HEK293 (cell line): ENCODE data around the gene SEC61G.

Experiments used
- CTCF ChIA-PET: fragments of 350-600 bp; formaldehyde crosslinking; extraction: SDS; loops from one replicate; lab custom pipeline; 2021; ENCODE audit warnings: antibody characterized with exemption; lab: Yijun Ruan, JAX
- POLR2A ChIA-PET: fragments of 300-600 bp; formaldehyde crosslinking; extraction: SDS; loops from one replicate; lab custom pipeline; 2020; ENCODE audit warnings: antibody characterized with exemption, inconsistent platforms; lab: Yijun Ruan, JAX
- H3K27ac ChIP-seq: fragments of 200-500 bp; sonication (Bioruptor generic); 2 replicates; pipeline ENCODE4 v1.5.1; 2014; ENCODE audit warnings: low read depth, low read length, control low read depth, inconsistent platforms; ENCODE audit errors: extremely low read depth
- H3K36me3 ChIP-seq, 2 experiments: fragments of 200-500 bp in 1 of 2; sonication (Bioruptor generic) in 1 of 2; 1 replicate in 1 of 2; 2 replicates in 1 of 2; pipeline ENCODE4 v1.5.1; 2014 to 2017; ENCODE audit warnings: inconsistent platforms in 2 of 2, low read length in 2 of 2; ENCODE audit not compliant: control insufficient read depth in 2 of 2, insufficient read depth in 1 of 2
- H3K4me1 ChIP-seq: fragments of 200-500 bp; sonication (Bioruptor generic); 2 replicates; pipeline ENCODE4 v1.5.1; 2014; ENCODE audit warnings: mild to moderate bottlenecking, low read length, inconsistent platforms; ENCODE audit not compliant: control insufficient read depth, insufficient read depth
- H3K4me3 ChIP-seq: 2 replicates; pipeline ENCODE4 v1.5.1; 2011; ENCODE audit warnings: low read depth, mild to moderate bottlenecking, control low read depth, low read length, moderate library complexity
- H3K9me3 ChIP-seq: fragments of 200-500 bp; sonication (Bioruptor generic); 2 replicates; pipeline ENCODE4 v1.5.1; 2014; ENCODE audit warnings: low read depth, low read length, inconsistent platforms; ENCODE audit not compliant: control insufficient read depth, insufficient read depth
- CTCF ChIP-seq: fragments of 450-650 bp; formaldehyde crosslinking; IDR thresholded peaks from 2 replicates; pipeline ENCODE4 v1.5.1; 2016; ENCODE audit warnings: missing biosample characterization, missing genetic modification characterization
- KLF8 ChIP-seq: fragments of 450-650 bp; formaldehyde crosslinking; IDR thresholded peaks from 2 replicates; pipeline ENCODE4 v1.5.1; 2016; ENCODE audit warnings: missing biosample characterization, missing genetic modification characterization
- MEIS1 ChIP-seq: sonication (generic); formaldehyde crosslinking; IDR thresholded peaks from 2 replicates; pipeline ENCODE4 v1.8.1; 2022; ENCODE audit warnings: missing genetic modification reagents, mild to moderate bottlenecking, borderline replicate concordance
- PRDM1 ChIP-seq: fragments of 450-650 bp; formaldehyde crosslinking; IDR thresholded peaks from 2 replicates; pipeline ENCODE4; 2016; ENCODE audit warnings: missing biosample characterization, missing genetic modification characterization
- PRDM10 ChIP-seq: fragments of 450-650 bp; formaldehyde crosslinking; IDR thresholded peaks from 2 replicates; pipeline ENCODE4 v1.5.1; 2016; ENCODE audit warnings: missing biosample characterization, missing genetic modification characterization
- SP2 ChIP-seq: fragments of 450-650 bp; formaldehyde crosslinking; IDR thresholded peaks from 2 replicates; pipeline ENCODE4 v1.5.1; 2016; ENCODE audit warnings: missing biosample characterization, missing genetic modification characterization
- TCF7L2 ChIP-seq: IDR thresholded peaks from 2 replicates; pipeline ENCODE4 v1.6.1; 2011; ENCODE audit warnings: low read depth, mild to moderate bottlenecking, inconsistent platforms, low read length, moderate library complexity, borderline replicate concordance
- ZBTB1 ChIP-seq: fragments of 450-650 bp; formaldehyde crosslinking; IDR thresholded peaks from 2 replicates; pipeline ENCODE4 v1.5.1; 2016; ENCODE audit warnings: missing biosample characterization, missing genetic modification characterization
- ZBTB17 ChIP-seq: fragments of 450-650 bp; formaldehyde crosslinking; IDR thresholded peaks from 2 replicates; pipeline ENCODE4 v1.5.1; 2016; ENCODE audit warnings: missing biosample characterization, missing genetic modification characterization
- ZBTB21 ChIP-seq: fragments of 450-650 bp; formaldehyde crosslinking; IDR thresholded peaks from 2 replicates; pipeline ENCODE4 v1.5.1; 2017; ENCODE audit warnings: missing biosample characterization, missing genetic modification characterization
- ZBTB8A ChIP-seq: fragments of 450-650 bp; formaldehyde crosslinking; IDR thresholded peaks from 2 replicates; pipeline ENCODE4 v1.5.1; 2016; ENCODE audit warnings: missing biosample characterization, missing genetic modification characterization
- ZEB2 ChIP-seq: fragments of 450-650 bp; formaldehyde crosslinking; IDR thresholded peaks from 2 replicates; pipeline ENCODE4 v1.5.1; 2016; ENCODE audit warnings: missing biosample characterization, missing genetic modification characterization
- ZFHX2 ChIP-seq: fragments of 450-650 bp; formaldehyde crosslinking; conservative IDR thresholded peaks from 2 replicates; pipeline ENCODE4 v1.5.1; 2016; ENCODE audit warnings: missing biosample characterization, missing genetic modification characterization
- ZNF133 ChIP-seq: fragments of 450-650 bp; formaldehyde crosslinking; IDR thresholded peaks from 2 replicates; pipeline ENCODE4 v1.5.1; 2016; ENCODE audit warnings: missing biosample characterization, missing genetic modification characterization
- ZNF239 ChIP-seq: fragments of 450-650 bp; formaldehyde crosslinking; IDR thresholded peaks from 2 replicates; pipeline ENCODE4 v1.5.1; 2016; ENCODE audit warnings: missing biosample characterization, missing genetic modification characterization
- ZNF24 ChIP-seq: fragments of 450-650 bp; formaldehyde crosslinking; IDR thresholded peaks from 2 replicates; pipeline ENCODE4 v1.5.1; 2016; ENCODE audit warnings: missing biosample characterization, missing genetic modification characterization
- ZNF292 ChIP-seq: fragments of 450-650 bp; formaldehyde crosslinking; IDR thresholded peaks from 2 replicates; pipeline ENCODE4 v1.5.1; 2016; ENCODE audit warnings: low read depth, missing biosample characterization, missing genetic modification characterization, borderline replicate concordance
- ZNF324 ChIP-seq: fragments of 450-650 bp; formaldehyde crosslinking; IDR thresholded peaks from 2 replicates; pipeline ENCODE4 v1.5.1; 2016; ENCODE audit warnings: missing biosample characterization, missing genetic modification characterization
- ZNF335 ChIP-seq: fragments of 450-650 bp; formaldehyde crosslinking; conservative IDR thresholded peaks from 2 replicates; pipeline ENCODE4 v1.5.1; 2016; ENCODE audit warnings: missing biosample characterization, missing genetic modification characterization
- ZNF366 ChIP-seq: fragments of 450-650 bp; formaldehyde crosslinking; conservative IDR thresholded peaks from 2 replicates; pipeline ENCODE4 v1.5.1; 2016; ENCODE audit warnings: missing biosample characterization, missing genetic modification characterization
- ZNF394 ChIP-seq: fragments of 450-650 bp; formaldehyde crosslinking; IDR thresholded peaks from 2 replicates; pipeline ENCODE4 v1.5.1; 2016; ENCODE audit warnings: missing biosample characterization, missing genetic modification characterization, mild to moderate bottlenecking, moderate library complexity, borderline replicate concordance
- ZNF530 ChIP-seq: fragments of 450-650 bp; formaldehyde crosslinking; IDR thresholded peaks from 2 replicates; pipeline ENCODE4 v1.5.1; 2016; ENCODE audit warnings: low read depth, missing biosample characterization, missing genetic modification characterization
- ZNF544 ChIP-seq: fragments of 450-650 bp; formaldehyde crosslinking; IDR thresholded peaks from 2 replicates; pipeline ENCODE4 v1.5.0; 2017; ENCODE audit warnings: missing biosample characterization, missing genetic modification characterization
- ZNF561 ChIP-seq: fragments of 450-650 bp; IDR thresholded peaks from 2 replicates; pipeline ENCODE4 v1.5.1; 2018; ENCODE audit warnings: missing biosample characterization, missing genetic modification characterization, borderline replicate concordance
- ZNF629 ChIP-seq: fragments of 450-650 bp; formaldehyde crosslinking; IDR thresholded peaks from 2 replicates; pipeline ENCODE4 v1.5.1; 2017; ENCODE audit warnings: missing biosample characterization, missing genetic modification characterization
- ZNF654 ChIP-seq: fragments of 450-650 bp; formaldehyde crosslinking; IDR thresholded peaks from 2 replicates; pipeline ENCODE4 v1.5.1; 2016; ENCODE audit warnings: low read depth, missing biosample characterization, missing genetic modification characterization
- ZNF660 ChIP-seq: fragments of 450-650 bp; IDR thresholded peaks from 2 replicates; pipeline ENCODE4 v1.5.1; 2018; ENCODE audit warnings: missing biosample characterization, mild to moderate bottlenecking, missing genetic modification characterization
- ZNF664 ChIP-seq: fragments of 450-650 bp; formaldehyde crosslinking; IDR thresholded peaks from 2 replicates; pipeline ENCODE4 v1.5.1; 2016; ENCODE audit warnings: missing biosample characterization, missing genetic modification characterization
- ZNF692 ChIP-seq: fragments of 450-650 bp; formaldehyde crosslinking; IDR thresholded peaks from 2 replicates; pipeline ENCODE4 v1.5.1; 2016; ENCODE audit warnings: missing biosample characterization, missing genetic modification characterization
- ZNF701 ChIP-seq: fragments of 450-650 bp; formaldehyde crosslinking; IDR thresholded peaks from 2 replicates; pipeline ENCODE4 v1.5.1; 2016; ENCODE audit warnings: missing biosample characterization, missing genetic modification characterization
- ZNF747 ChIP-seq: fragments of 450-650 bp; formaldehyde crosslinking; IDR thresholded peaks from 2 replicates; pipeline ENCODE4 v1.5.1; 2016; ENCODE audit warnings: missing biosample characterization, missing genetic modification characterization
- ZNF830 ChIP-seq: fragments of 450-650 bp; IDR thresholded peaks from 2 replicates; pipeline ENCODE4 v1.5.0; 2018; ENCODE audit warnings: missing biosample characterization, missing genetic modification characterization, low read depth, mild to moderate bottlenecking, moderate library complexity
- ZSCAN16 ChIP-seq: fragments of 450-650 bp; formaldehyde crosslinking; IDR thresholded peaks from 2 replicates; pipeline ENCODE4 v1.5.1; 2016; ENCODE audit warnings: missing biosample characterization, missing genetic modification characterization
- TF ChIP-seq, protein P1 (sequence below): sonication (generic); formaldehyde crosslinking; IDR thresholded peaks from 2 replicates; pipeline ENCODE4 v1.8.1; 2022; ENCODE audit warnings: mild to moderate bottlenecking, moderate library complexity, missing genetic modification reagents

SEC61G gene

DNA sequence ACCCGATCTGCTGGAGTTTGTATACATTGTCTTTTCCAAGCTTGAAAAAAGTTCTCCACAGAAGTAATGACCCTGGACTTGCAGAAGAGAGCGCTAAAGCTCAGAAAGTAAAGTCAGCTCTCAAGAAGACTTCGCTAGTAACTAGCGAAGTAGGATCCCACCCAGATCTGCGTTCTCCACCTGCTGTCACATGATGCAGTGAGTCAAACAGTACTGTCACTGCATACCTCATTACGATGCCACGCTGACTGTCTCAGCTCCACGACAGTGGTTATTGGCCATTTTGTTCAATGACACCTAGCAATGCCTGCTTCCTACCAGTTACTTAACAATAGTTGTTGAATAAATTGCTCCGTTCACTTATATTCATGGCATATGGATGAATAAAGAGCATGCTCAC is 29.7 kb upstream of the SEC61G start:
- CTCF ChIA-PET = interaction anchor here (0.6 to 6.3 kb wide), 15 partner anchors 14 to 526 kb away, joined by 3 to 87 read pairs (median 4); no protein-coding TSS in a partner anchor
- POLR2A ChIA-PET = interaction anchor here (1.5 kb wide), 1 partner anchor 467 kb away, joined by 12 read pairs; no protein-coding TSS in a partner anchor

DNA sequence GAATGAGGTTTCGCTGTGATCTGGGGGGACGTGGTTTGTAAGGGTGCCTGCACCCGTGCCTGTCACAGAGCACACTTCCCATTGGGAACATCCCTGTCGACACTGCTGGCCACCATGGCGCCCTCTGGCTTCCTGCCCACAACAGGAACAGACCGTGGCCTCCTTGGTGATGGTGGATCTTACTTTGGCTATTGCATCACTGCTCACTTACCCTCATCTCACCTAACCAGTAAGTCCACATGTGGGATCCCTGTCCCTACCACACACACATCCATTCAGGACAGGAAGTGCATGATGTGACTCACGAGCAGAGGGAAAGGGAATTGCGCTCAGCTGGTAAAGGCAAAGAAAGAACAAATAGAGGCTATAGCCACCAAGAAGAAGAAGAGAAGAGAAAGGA is 26.2 kb upstream of the SEC61G start:
- TF ChIP-seq ZBTB1 = no peak
- TF ChIP-seq MEIS1 (CRISPR knock-in tag) = no peak
- no peak for TF ChIP-seq ZNF324 (tag by site-specific recombination)
- no peak for TF ChIP-seq ZSCAN16 (tag by site-specific recombination)
- TF ChIP-seq ZNF530 (tag by site-specific recombination) = no peak
- no peak for TF ChIP-seq SP2 (tag by site-specific recombination)
- no peak for TF ChIP-seq ZNF544 (tag by site-specific recombination)
- TF ChIP-seq ZFHX2 (tag by site-specific recombination) = no peak
- TF ChIP-seq ZNF366 (tag by site-specific recombination) = no peak
- no peak for TF ChIP-seq ZNF133 (tag by site-specific recombination)
- no peak for TF ChIP-seq PRDM10
- TF ChIP-seq ZNF830 (tag by site-specific recombination) = no peak
- TF ChIP-seq, all 188 proteins: peak for 0
- ChIA-PET POLR2A (interaction anchor here (0.8 kb wide), 1 partner anchor 26 kb away, joined by 3 read pairs; the partner anchor contains the start of gene SEC61G), CTCF (interaction anchor here (1.1 to 6.3 kb wide), 4 partner anchors 11 to 469 kb away, joined by 3 to 87 read pairs (median 6); no protein-coding TSS in a partner anchor)
- no peaks in the 10 kb centered on the region for H3K9me3 ChIP-seq
- H3K27ac ChIP-seq = no peak overlapping the region
- no peaks in the 10 kb centered on the region for H3K36me3 ChIP-seq
- H3K4me3 ChIP-seq = no peak overlapping the region
- no peaks in the 10 kb centered on the region for H3K4me1 ChIP-seq

More for the DNA sequence above, 29.7 kb upstream of the SEC61G start:
- H3K27ac ChIP-seq = no peak overlapping the region
- H3K4me1 ChIP-seq = no peaks in the 10 kb centered on the region
- no peaks in the 10 kb centered on the region for H3K36me3 ChIP-seq
- no peak overlapping the region for H3K4me3 ChIP-seq
- 0 out of 2 replicates have a peak, but pooled peaks have one; percentile 17 for TF ChIP-seq ZNF394
- TF ChIP-seq, protein P1, sequence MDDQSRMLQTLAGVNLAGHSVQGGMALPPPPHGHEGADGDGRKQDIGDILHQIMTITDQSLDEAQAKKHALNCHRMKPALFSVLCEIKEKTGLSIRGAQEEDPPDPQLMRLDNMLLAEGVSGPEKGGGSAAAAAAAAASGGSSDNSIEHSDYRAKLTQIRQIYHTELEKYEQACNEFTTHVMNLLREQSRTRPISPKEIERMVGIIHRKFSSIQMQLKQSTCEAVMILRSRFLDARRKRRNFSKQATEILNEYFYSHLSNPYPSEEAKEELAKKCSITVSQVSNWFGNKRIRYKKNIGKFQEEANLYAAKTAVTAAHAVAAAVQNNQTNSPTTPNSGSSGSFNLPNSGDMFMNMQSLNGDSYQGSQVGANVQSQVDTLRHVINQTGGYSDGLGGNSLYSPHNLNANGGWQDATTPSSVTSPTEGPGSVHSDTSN (CRISPR knock-in tag) = 0 out of 2 replicates have a peak, but pooled peaks have one; percentile 53
- TF ChIP-seq ZNF660 (tag by site-specific recombination) = peak; percentile 59; the same call in 1 of the 2 replicates
- TF ChIP-seq ZBTB21 (tag by site-specific recombination) = 0 out of 2 replicates have a peak, but pooled peaks have one; percentile 26
- TF ChIP-seq ZNF629 (tag by site-specific recombination) = peak; percentile 61
- TF ChIP-seq ZBTB1 = no peak
- TF ChIP-seq ZNF292 (tag by site-specific recombination) = no peak
- peak; percentile 49 for TF ChIP-seq ZNF335 (tag by site-specific recombination)
- peak; percentile 75 for TF ChIP-seq PRDM1
- peak; percentile 59; the same call in 1 of the 2 replicates for TF ChIP-seq ZNF24 (tag by site-specific recombination)
- peak; percentile 80 for TF ChIP-seq ZBTB17 (tag by site-specific recombination)
- no peak for TF ChIP-seq ZNF561 (tag by site-specific recombination)
- TF ChIP-seq KLF8 (tag by site-specific recombination) = peak; percentile 44; the same call in 1 of the 2 replicates
- no peak for TF ChIP-seq ZBTB8A
- no peak for TF ChIP-seq ZNF701
- TF ChIP-seq ZNF664 (tag by site-specific recombination) = 0 out of 2 replicates have a peak, but pooled peaks have one; percentile 15
- TF ChIP-seq ZNF239 = no peak
- no peak for TF ChIP-seq ZNF830 (tag by site-specific recombination)
- TF ChIP-seq ZNF654 (tag by site-specific recombination) = peak; percentile 83
- no peak for TF ChIP-seq ZNF747 (tag by site-specific recombination)
- 0 out of 2 replicates have a peak, but pooled peaks have one; percentile 27 for TF ChIP-seq ZNF692
- peak; percentile 30; the same call in 1 of the 2 replicates for TF ChIP-seq CTCF (tag by site-specific recombination)
- 0 out of 2 replicates have a peak, but pooled peaks have one; percentile 31 for TF ChIP-seq ZEB2 (tag by site-specific recombination)
- no peak for TF ChIP-seq TCF7L2
- H3K9me3 ChIP-seq = no peaks in the 10 kb centered on the region
